HepG2 (cell line): ENCODE measurements around the gene MAGEE1. TPM values are rescaled to one million over a fixed set of nuclear protein-coding genes. Genes with fewer than 3 reads are reported as not detected.

Experiments
- ATAC-seq: fragments of 200-7000 bp; cut with Tn5 transposase; 3 replicates; pipeline ENCODE4 v1.9.1; 2020; ENCODE audit warnings: mild to moderate bottlenecking, moderate library complexity
- BruUV-seq: library from RNA; stranded (reverse); fragments of 400-500 nt; replicated peaks from 2 replicates; lab custom pipeline; 2021; lab: Mats Ljungman, UMichigan
- CTCF ChIA-PET: fragments of 300-600 bp; formaldehyde crosslinking; extraction: SDS; loops from one replicate; lab custom pipeline; 2021; ENCODE audit warnings: low total read pairs, inconsistent platforms, low intra/inter-chr PET ratio; lab: Yijun Ruan, JAX
- POLR2A ChIA-PET: fragments of 350-600 bp; sonication (Branson Sonifier 250); formaldehyde crosslinking; loops from one replicate; lab custom pipeline; 2020; ENCODE audit warnings: antibody characterized with exemption, inconsistent platforms; lab: Yijun Ruan, JAX
- DNase-seq: peaks from one replicate; pipeline ENCODE4 v3.0.0-alpha.2; 2015; ENCODE audit warnings: low spot score
- FAIRE-seq: peaks from 3 replicates; lab custom pipeline; 2011; peaks lifted over from hg19 to GRCh38; lab: Jason Lieb, UNC
- H2AFZ ChIP-seq: one replicate; pipeline ENCODE4 v1.6.1; 2011; ENCODE audit warnings: low read length, inconsistent platforms
- H3K27ac ChIP-seq: fragments of 300-600 bp; 3 replicates; pipeline ENCODE4 v1.8.0; 2011; ENCODE audit warnings: mixed run types, mild to moderate bottlenecking, mixed read lengths, low read length, inconsistent platforms; ENCODE audit not compliant: insufficient read depth; ENCODE audit errors: extremely low read length
- H3K27me3 ChIP-seq, 2 experiments: fragments of 200-600 bp in 1 of 2; 2 replicates in 1 of 2; 3 replicates in 1 of 2; pipeline versions ENCODE4 v1.6.0 to v1.8.0; 2011; ENCODE audit warnings: low read length in 2 of 2, mild to moderate bottlenecking in 2 of 2, moderate library complexity in 2 of 2, inconsistent platforms in 1 of 2; ENCODE audit not compliant: insufficient read depth in 2 of 2, control insufficient read depth in 1 of 2
- H3K36me3 ChIP-seq, 2 experiments: fragments of 200-600 bp in 1 of 2; replicated peaks in 1 of 2; 2 replicates in 1 of 2; 3 replicates in 1 of 2; pipeline versions ENCODE4 v1.5.1 to v1.8.0; 2011; ENCODE audit warnings: low read length in 2 of 2, inconsistent platforms in 1 of 2; ENCODE audit not compliant: insufficient read depth in 2 of 2, control insufficient read depth in 1 of 2
- H3K4me1 ChIP-seq: 2 replicates; pipeline ENCODE4 v1.5.1; 2012; ENCODE audit warnings: low read length, inconsistent platforms; ENCODE audit not compliant: insufficient read depth
- H3K4me2 ChIP-seq: 2 replicates; pipeline ENCODE4 v1.6.0; 2011; ENCODE audit warnings: low read depth, low read length, inconsistent platforms
- H3K4me3 ChIP-seq, 3 experiments: fragments of 200-600 bp in 1 of 3; sonication (generic), shearing (Covaris generic) in 1 of 3; replicated peaks in 1 of 3; 2 replicates each; pipeline ENCODE4 v1.5.1; 2011 to 2016; ENCODE audit warnings: low read length in 3 of 3, inconsistent platforms in 2 of 3, low read depth in 2 of 3, mild to moderate bottlenecking in 2 of 3, control low read depth in 1 of 3, mixed read lengths in 1 of 3; ENCODE audit not compliant: insufficient read depth in 1 of 3
- H3K79me2 ChIP-seq: one replicate; pipeline ENCODE4 v1.6.1; 2011; ENCODE audit warnings: low read length, inconsistent platforms; ENCODE audit not compliant: insufficient read depth
- H3K9ac ChIP-seq: 2 replicates; pipeline ENCODE4 v1.6.0; 2011; ENCODE audit warnings: mild to moderate bottlenecking, low read depth, low read length, inconsistent platforms; ENCODE audit not compliant: insufficient read depth
- H3K9me3 ChIP-seq: 2 replicates; pipeline ENCODE4 v1.5.1; 2012; ENCODE audit warnings: mild to moderate bottlenecking, low read length
- H4K20me1 ChIP-seq: 2 replicates; pipeline ENCODE4 v1.6.0; 2011; ENCODE audit warnings: inconsistent platforms, mild to moderate bottlenecking, low read length, moderate library complexity; ENCODE audit not compliant: insufficient read depth
- WGBS: methylation state at CpG from one replicate; pipeline ENCODE4 v1.1.6; 2017; ENCODE audit warnings: low lambda C conversion rate; 5-methylcytosine and 5-hydroxymethylcytosine counted together
- in situ Hi-C: cut with HindIII; loops from 2 replicates; pipeline ENCODE4 v1.10.0; 2017; ENCODE audit warnings: low pct_unique_long_range_greater_than_20kb; ENCODE audit not compliant: extremely low pct_ligation_motif_present
- intact Hi-C: fragments of 100-400 bp; cut with micrococcal nuclease; formaldehyde crosslinking; loops from one replicate; pipeline ENCODE4 v1.10.0; 2022; ENCODE audit not compliant: unreplicated experiment
- polyA plus RNA-seq, 8 experiments: library from polyadenylated mRNA; depleted of rRNA in 3 of 8; stranded (reverse) in 7 of 8; unstranded in 1 of 8; fragments of >200 nt; fragmentation: Illumina TruSeq in 4 of 8; extraction: Trizol in 4 of 8; gene quantifications; 2 replicates each; pipeline versions ENCODE4 v1.2.1 to v1.2.3, GENCODE V29; 2011 to 2016; ENCODE audit warnings: low read depth in 4 of 8, missing spikeins in 1 of 8, mixed read lengths in 1 of 8; ENCODE audit not compliant: insufficient read depth in 1 of 8
- total RNA-seq, 5 experiments: library from RNA; depleted of rRNA; stranded (reverse); fragments of >200 nt; fragmentation: Illumina TruSeq; extraction: Trizol; gene quantifications; 2 replicates each; pipeline ENCODE4 v1.2.3, GENCODE V29; 2016; ENCODE audit warnings: low read depth in 1 of 5
- TF ChIP-seq, protein P1 (sequence below), 2 experiments: fragments of 450-650 bp in 1 of 2; sonication (generic) in 1 of 2; formaldehyde crosslinking in 1 of 2; IDR thresholded peaks; 2 replicates each; pipeline versions ENCODE4 v1.6.1 to v1.8.0; 2016 to 2022; ENCODE audit warnings: antibody characterized with exemption in 1 of 2, mild to moderate bottlenecking in 1 of 2, missing genetic modification reagents in 1 of 2

Gene MAGEE1
- total and polyA plus RNA-seq, 2 of the 13 experiments (the other 11 are each of a cell fraction or from before 2014, with no cell fraction given): 0.17 to 1.2 TPM

DNA sequence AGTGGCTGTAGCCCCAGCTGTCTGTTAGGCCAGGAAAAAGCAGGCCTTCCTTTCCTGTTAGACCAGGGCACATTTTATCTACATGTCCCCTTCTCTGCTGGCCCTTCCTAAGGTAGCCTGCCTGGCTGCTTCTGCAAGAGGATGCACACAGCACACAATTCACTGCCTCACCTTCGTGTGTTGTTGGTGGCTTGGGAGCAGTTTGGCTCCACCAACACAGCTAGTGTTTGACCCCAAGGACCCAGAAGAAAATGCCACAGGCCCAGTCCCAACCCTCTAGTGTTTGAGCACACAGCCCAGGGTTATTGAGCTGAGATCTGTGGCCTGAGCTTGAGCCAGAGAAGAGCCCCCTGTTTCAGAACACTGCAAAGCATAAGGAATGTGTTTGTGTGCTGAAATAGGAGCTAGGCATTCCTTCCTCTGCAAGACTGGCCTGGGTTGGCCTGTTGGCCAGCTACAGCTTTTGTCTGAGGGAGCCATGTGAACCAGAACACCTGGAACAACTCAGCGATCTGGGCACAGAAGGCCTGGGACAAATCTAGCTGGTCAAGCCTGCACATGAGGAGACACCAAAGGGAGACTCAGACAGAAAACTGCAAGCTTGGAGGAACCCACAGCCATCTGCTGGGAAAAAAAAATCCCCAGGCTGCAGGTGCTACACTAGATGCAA lies 26.4 kb downstream of the MAGEE1 start:
- DNase-seq: no peak
- TF ChIP-seq, protein P1, sequence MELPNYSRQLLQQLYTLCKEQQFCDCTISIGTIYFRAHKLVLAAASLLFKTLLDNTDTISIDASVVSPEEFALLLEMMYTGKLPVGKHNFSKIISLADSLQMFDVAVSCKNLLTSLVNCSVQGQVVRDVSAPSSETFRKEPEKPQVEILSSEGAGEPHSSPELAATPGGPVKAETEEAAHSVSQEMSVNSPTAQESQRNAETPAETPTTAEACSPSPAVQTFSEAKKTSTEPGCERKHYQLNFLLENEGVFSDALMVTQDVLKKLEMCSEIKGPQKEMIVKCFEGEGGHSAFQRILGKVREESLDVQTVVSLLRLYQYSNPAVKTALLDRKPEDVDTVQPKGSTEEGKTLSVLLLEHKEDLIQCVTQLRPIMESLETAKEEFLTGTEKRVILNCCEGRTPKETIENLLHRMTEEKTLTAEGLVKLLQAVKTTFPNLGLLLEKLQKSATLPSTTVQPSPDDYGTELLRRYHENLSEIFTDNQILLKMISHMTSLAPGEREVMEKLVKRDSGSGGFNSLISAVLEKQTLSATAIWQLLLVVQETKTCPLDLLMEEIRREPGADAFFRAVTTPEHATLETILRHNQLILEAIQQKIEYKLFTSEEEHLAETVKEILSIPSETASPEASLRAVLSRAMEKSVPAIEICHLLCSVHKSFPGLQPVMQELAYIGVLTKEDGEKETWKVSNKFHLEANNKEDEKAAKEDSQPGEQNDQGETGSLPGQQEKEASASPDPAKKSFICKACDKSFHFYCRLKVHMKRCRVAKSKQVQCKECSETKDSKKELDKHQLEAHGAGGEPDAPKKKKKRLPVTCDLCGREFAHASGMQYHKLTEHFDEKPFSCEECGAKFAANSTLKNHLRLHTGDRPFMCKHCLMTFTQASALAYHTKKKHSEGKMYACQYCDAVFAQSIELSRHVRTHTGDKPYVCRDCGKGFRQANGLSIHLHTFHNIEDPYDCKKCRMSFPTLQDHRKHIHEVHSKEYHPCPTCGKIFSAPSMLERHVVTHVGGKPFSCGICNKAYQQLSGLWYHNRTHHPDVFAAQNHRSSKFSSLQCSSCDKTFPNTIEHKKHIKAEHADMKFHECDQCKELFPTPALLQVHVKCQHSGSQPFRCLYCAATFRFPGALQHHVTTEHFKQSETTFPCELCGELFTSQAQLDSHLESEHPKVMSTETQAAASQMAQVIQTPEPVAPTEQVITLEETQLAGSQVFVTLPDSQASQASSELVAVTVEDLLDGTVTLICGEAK (IDR thresholded peaks at IDR 0.05): no peak
- TF ChIP-seq, protein P1 (CRISPR knock-in tag; IDR thresholded peaks at IDR 0.05): no peak
- H3K4me2 ChIP-seq: no peak overlapping the region
- ATAC-seq: no peak
- BruUV-seq: no TSS peak
- H4K20me1 ChIP-seq: no peaks in the 10 kb centered on the region
- no peaks in the 10 kb centered on the region for H3K4me1 ChIP-seq
- no peaks in the 10 kb centered on the region for H3K9me3 ChIP-seq
- no peak overlapping the region for H3K9ac ChIP-seq
- intact Hi-C loops (loop anchor here (1.0 kb wide), 1 partner anchor 175 kb away; no protein-coding TSS in a partner anchor), in situ Hi-C loops (loop anchor here (25.0 kb wide), 1 partner anchor 167 kb away; no protein-coding TSS in a partner anchor)
- FAIRE-seq: no peak
- no peak overlapping the region for H3K27ac ChIP-seq
- H3K79me2 ChIP-seq: no peaks in the 10 kb centered on the region
- ChIA-PET CTCF (interaction anchor here (1.5 kb wide), 1 partner anchor 175 kb away, joined by 11 read pairs; no protein-coding TSS in a partner anchor), POLR2A (no interaction called here)
- no peak overlapping the region for H2AFZ ChIP-seq
- H3K27me3 ChIP-seq: no peaks in the 10 kb centered on the region
- H3K36me3 ChIP-seq: no peaks in the 10 kb centered on the region
- no peak overlapping the region for H3K4me3 ChIP-seq
- WGBS: 0% methylated on average over 1 of the region's 2 CpGs
